PC-9 (cell line): ENCODE data around the gene ARFGAP3. TPM values are rescaled to one million over a fixed set of nuclear protein-coding genes. Genes with fewer than 3 reads are reported as not detected.

Experiments used
- BruUV-seq: library from RNA; stranded (reverse); fragments of 400-500 nt; replicated peaks from 2 replicates; lab custom pipeline; 2021; lab: Mats Ljungman, UMichigan
- CTCF ChIA-PET: fragments of 300-600 bp; sonication (Branson Sonifier 250); formaldehyde crosslinking; loops from one replicate; lab custom pipeline; 2022; ENCODE audit warnings: antibody characterized with exemption; lab: Charles Lee
- POLR2A ChIA-PET: fragments of 300-600 bp; sonication (Branson Sonifier 250); formaldehyde crosslinking; loops from one replicate; lab custom pipeline; 2022; ENCODE audit warnings: antibody characterized with exemption; ENCODE audit not compliant: unreplicated experiment; lab: Charles Lee
- DNase-seq, 2 experiments: peaks; one replicate each; pipeline versions ENCODE4 v3.0.0 to v3.0.0-alpha.2; 2015 to 2022; ENCODE audit warnings: mixed read lengths in 1 of 2
- H2AFZ ChIP-seq: fragments of 200-600 bp; sonication (generic); 2 replicates; pipeline ENCODE4 v1.8.1; 2017; ENCODE audit warnings: antibody characterized with exemption
- H3F3A ChIP-seq: fragments of 200-600 bp; sonication (generic); 2 replicates; pipeline ENCODE4 v1.8.1; 2017; ENCODE audit warnings: antibody characterized with exemption, mild to moderate bottlenecking, low read depth; ENCODE audit not compliant: insufficient read depth
- H3K27ac ChIP-seq: fragments of 200-600 bp; sonication (generic); 2 replicates; pipeline ENCODE4 v1.6.1; 2016; ENCODE audit warnings: mixed run types
- H3K27me3 ChIP-seq: fragments of 200-600 bp; sonication (generic); 2 replicates; pipeline ENCODE4 v1.6.1; 2016; ENCODE audit warnings: low read depth, mixed run types; ENCODE audit not compliant: insufficient read depth
- H3K36me3 ChIP-seq: fragments of 200-600 bp; sonication (generic); 2 replicates; pipeline ENCODE4 v1.6.1; 2016; ENCODE audit warnings: low read depth, mixed run types
- H3K4me1 ChIP-seq: fragments of 200-600 bp; sonication (generic); replicated peaks from 2 replicates; pipeline ENCODE4 v1.6.1; 2016; ENCODE audit warnings: mixed run types; ENCODE audit not compliant: insufficient read depth
- H3K4me2 ChIP-seq: fragments of 200-600 bp; sonication (generic); 2 replicates; pipeline ENCODE4 v1.6.1; 2017; ENCODE audit warnings: mixed run types
- H3K4me3 ChIP-seq: fragments of 200-600 bp; sonication (generic); 2 replicates; pipeline ENCODE4 v1.6.1; 2016; ENCODE audit warnings: mixed run types
- H3K79me2 ChIP-seq: fragments of 200-600 bp; sonication (generic); 2 replicates; pipeline ENCODE4 v1.6.1; 2017; ENCODE audit warnings: low read depth, mixed run types
- H3K9me2 ChIP-seq: fragments of 200-600 bp; sonication (generic); 2 replicates; pipeline ENCODE4 v1.8.1; 2017; ENCODE audit warnings: mild to moderate bottlenecking; ENCODE audit not compliant: insufficient read depth
- H3K9me3 ChIP-seq: fragments of 200-600 bp; sonication (generic); 2 replicates; pipeline ENCODE4 v1.8.1; 2016; ENCODE audit warnings: low read depth; ENCODE audit not compliant: insufficient read depth
- H4K20me1 ChIP-seq: fragments of 200-600 bp; sonication (generic); 2 replicates; pipeline ENCODE4 v1.8.1; 2017; ENCODE audit not compliant: insufficient read depth
- EZH2 ChIP-seq: fragments of 200-600 bp; sonication (generic); IDR thresholded peaks from 2 replicates; pipeline ENCODE4 v1.8.0; 2017; ENCODE audit warnings: antibody characterized with exemption, low read depth
- intact Hi-C: fragments of 100-400 bp; cut with micrococcal nuclease; formaldehyde crosslinking; loops from one replicate; pipeline ENCODE4 v1.10.0; 2022; ENCODE audit not compliant: unreplicated experiment
- total RNA-seq: library from RNA; stranded (reverse); gene quantifications from 2 replicates; pipeline ENCODE4 v1.2.3, GENCODE V29; 2021
- TF ChIP-seq, protein P1 (sequence below): fragments of 200-600 bp; sonication (generic); conservative IDR thresholded peaks from 2 replicates; pipeline ENCODE4 v1.6.1; 2017; ENCODE audit warnings: mixed run types, antibody characterized with exemption, mild to moderate bottlenecking, moderate library complexity

Gene ARFGAP3
- total RNA-seq, 1 experiment from 2014 or later = 29.1 TPM

DNA sequence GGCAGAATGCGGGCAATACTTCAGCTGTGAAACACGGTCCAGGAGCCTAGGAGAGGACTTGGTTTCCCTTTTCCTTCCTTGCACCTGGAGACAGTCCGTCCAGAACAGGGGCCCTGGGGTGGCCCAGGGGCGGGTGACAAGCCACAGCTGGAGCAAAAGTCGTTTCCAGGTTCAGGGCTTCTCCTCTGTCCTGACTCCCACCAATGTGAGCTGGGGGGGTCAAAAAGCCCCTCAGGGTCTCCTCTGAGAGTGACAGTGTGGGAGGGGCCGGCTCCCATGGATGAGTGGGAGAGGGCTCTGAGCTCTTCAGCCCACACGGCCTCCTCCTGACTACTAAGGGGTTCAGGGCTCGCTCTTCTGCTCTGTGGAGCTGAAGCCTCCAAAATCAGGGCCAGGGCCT lies 20.1 kb upstream of the ARFGAP3 start:
- POLR2A ChIA-PET = no interaction called here
- no peak overlapping the region for H2AFZ ChIP-seq

GRCh38 chr22:42876041-42876440 lies 19.0 kb upstream of the ARFGAP3 start:
- BruUV-seq = no TSS peak
- Histone ChIP-seq H3K4me1 (no peaks in the 10 kb centered on the region), H3K79me2 (no peaks in the 10 kb centered on the region), H3K27me3 (no peaks in the 10 kb centered on the region), H3F3A (no peaks in the 10 kb centered on the region; the same call in 1 of the 2 replicates), H3K9me2 (no peaks in the 10 kb centered on the region), H4K20me1 (peaks cover 9% of the 10 kb centered on the region; the same call in 1 of the 2 replicates), H3K27ac (no peak overlapping the region), H2AFZ (no peak overlapping the region), H3K36me3 (peaks cover 28% of the 10 kb centered on the region; the same call in 1 of the 2 replicates), H3K9me3 (no peaks in the 10 kb centered on the region), H3K4me3 (no peak overlapping the region), H3K4me2 (no peak overlapping the region)
- ChIA-PET POLR2A (interaction anchor here (0.6 kb wide), 1 partner anchor 29 kb away, joined by 3 read pairs; no protein-coding TSS in a partner anchor), CTCF (no interaction called here)
- no peak for TF ChIP-seq EZH2
- TF ChIP-seq, protein P1, sequence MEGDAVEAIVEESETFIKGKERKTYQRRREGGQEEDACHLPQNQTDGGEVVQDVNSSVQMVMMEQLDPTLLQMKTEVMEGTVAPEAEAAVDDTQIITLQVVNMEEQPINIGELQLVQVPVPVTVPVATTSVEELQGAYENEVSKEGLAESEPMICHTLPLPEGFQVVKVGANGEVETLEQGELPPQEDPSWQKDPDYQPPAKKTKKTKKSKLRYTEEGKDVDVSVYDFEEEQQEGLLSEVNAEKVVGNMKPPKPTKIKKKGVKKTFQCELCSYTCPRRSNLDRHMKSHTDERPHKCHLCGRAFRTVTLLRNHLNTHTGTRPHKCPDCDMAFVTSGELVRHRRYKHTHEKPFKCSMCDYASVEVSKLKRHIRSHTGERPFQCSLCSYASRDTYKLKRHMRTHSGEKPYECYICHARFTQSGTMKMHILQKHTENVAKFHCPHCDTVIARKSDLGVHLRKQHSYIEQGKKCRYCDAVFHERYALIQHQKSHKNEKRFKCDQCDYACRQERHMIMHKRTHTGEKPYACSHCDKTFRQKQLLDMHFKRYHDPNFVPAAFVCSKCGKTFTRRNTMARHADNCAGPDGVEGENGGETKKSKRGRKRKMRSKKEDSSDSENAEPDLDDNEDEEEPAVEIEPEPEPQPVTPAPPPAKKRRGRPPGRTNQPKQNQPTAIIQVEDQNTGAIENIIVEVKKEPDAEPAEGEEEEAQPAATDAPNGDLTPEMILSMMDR = no peak
- no peak for DNase-seq
- intact Hi-C loops = no loop called here

More for the DNA sequence above, 20.1 kb upstream of the ARFGAP3 start:
- Histone ChIP-seq H3K4me3 (no peak overlapping the region), H3K9me3 (no peaks in the 10 kb centered on the region), H4K20me1 (peaks cover 9% of the 10 kb centered on the region; the same call in 1 of the 2 replicates), H3K27me3 (no peaks in the 10 kb centered on the region), H3K4me2 (no peak overlapping the region), H3K4me1 (no peaks in the 10 kb centered on the region), H3K9me2 (no peaks in the 10 kb centered on the region), H3K79me2 (no peaks in the 10 kb centered on the region), H3F3A (no peaks in the 10 kb centered on the region; the same call in 1 of the 2 replicates), H3K27ac (no peak overlapping the region), H3K36me3 (peaks cover 31% of the 10 kb centered on the region; the same call in 1 of the 2 replicates)
- TF ChIP-seq, protein P1 = no peak
- TF ChIP-seq EZH2 = no peak
- CTCF ChIA-PET = no interaction called here
- no TSS peak for BruUV-seq
- DNase-seq = no peak
- intact Hi-C loops = no loop called here

- H2AFZ ChIP-seq = no peak overlapping the region
- H3K79me2 ChIP-seq = no peaks in the 10 kb centered on the region
- ChIA-PET POLR2A (interaction anchor here (0.6 kb wide), 1 partner anchor 121 kb away, joined by 3 read pairs; no protein-coding TSS in a partner anchor), CTCF (no interaction called here)
- no peak overlapping the region for H3K4me3 ChIP-seq
- H3K4me1 ChIP-seq = no peaks in the 10 kb centered on the region
- H3K36me3 ChIP-seq = peaks cover 22% of the 10 kb centered on the region; the same call in 1 of the 2 replicates
- no peaks in the 10 kb centered on the region for H4K20me1 ChIP-seq
- H3K4me2 ChIP-seq = no peak overlapping the region
- H3K27me3 ChIP-seq = no peaks in the 10 kb centered on the region
- H3K27ac ChIP-seq = no peak overlapping the region
- H3F3A ChIP-seq = peaks cover 13% of the 10 kb centered on the region; the same call in 1 of the 2 replicates
- no peak for DNase-seq
- H3K9me3 ChIP-seq = no peaks in the 10 kb centered on the region
- intact Hi-C loops = no loop called here
- no TSS peak for BruUV-seq
- no peaks in the 10 kb centered on the region for H3K9me2 ChIP-seq
- TF ChIP-seq, protein P1 = no peak
- TF ChIP-seq EZH2 = no peak
These were observed 16.9 kb upstream of the ARFGAP3 start for GRCh38 chr22:42874010-42874409.
